Measurements from ENCODE around the gene LRMDA. TPM values are rescaled to one million over a fixed set of nuclear protein-coding genes. Genes with fewer than 3 reads are reported as not detected.

Gene LRMDA
- total RNA-seq, 3 donors from 2014 or later, result 8.3 to 17.1 (median 11.1) TPM

- no peak for DNase-seq (ENCODE audit: low spot score in 2 of 2)
- H3K27ac ChIP-seq, result no peak overlapping the region
- H3K9me3 ChIP-seq, result peaks cover 9 to 10% of the 10 kb centered on the region in 2 donors
- no peaks in the 10 kb centered on the region for H3K27me3 ChIP-seq
- intact Hi-C loops (cut with DNase I; ENCODE audit: low total_unique reads), result no loop called here
- H3K4me1 ChIP-seq, result peaks cover 3 to 11% of the 10 kb centered on the region in 2 donors
- H3K36me3 ChIP-seq, result no peaks in the 10 kb centered on the region
- H3K4me3 ChIP-seq, result no peak overlapping the region
- no peak for TF ChIP-seq POLR2A (IDR thresholded peaks at IDR 0.05)
Observed at GRCh38 chr10:76036962-76037361, 605.5 kb downstream of the LRMDA start.

GRCh38 chr10:76037531-76038155, 606.2 kb downstream of the LRMDA start:
- Histone ChIP-seq H3K36me3 (no peaks in the 10 kb centered on the region), H3K9me3 (peaks cover 9 to 10% of the 10 kb centered on the region in 2 donors), H3K4me1 (peaks cover 3 to 11% of the 10 kb centered on the region in 2 donors), H3K27ac (no peak overlapping the region), H3K27me3 (no peaks in the 10 kb centered on the region), H3K4me3 (no peak overlapping the region)
- intact Hi-C loops (cut with DNase I; ENCODE audit: low total_unique reads), result no loop called here
- DNase-seq (ENCODE audit: low spot score in 2 of 2), result no peak
- TF ChIP-seq POLR2AphosphoS5 (IDR thresholded peaks at IDR 0.05), result no peak
- no peak for TF ChIP-seq CTCF (IDR thresholded peaks at IDR 0.05)
- TF ChIP-seq POLR2A (IDR thresholded peaks at IDR 0.05), result no peak

- intact Hi-C loops (cut with DNase I; ENCODE audit: low total_unique reads), result no loop called here
- TF ChIP-seq POLR2AphosphoS5 (IDR thresholded peaks at IDR 0.05), result no peak
- no peak for TF ChIP-seq POLR2A (IDR thresholded peaks at IDR 0.05)
- no peak for TF ChIP-seq CTCF (IDR thresholded peaks at IDR 0.05)
Observed at GRCh38 chr10:76038696-76039095, 607.3 kb downstream of the LRMDA start.

GRCh38 chr10:76040107-76040829, 608.8 kb downstream of the LRMDA start:
- intact Hi-C loops (cut with DNase I; ENCODE audit: low total_unique reads), result no loop called here
- no peaks in the 10 kb centered on the region for H3K36me3 ChIP-seq
- no peak overlapping the region for H3K4me3 ChIP-seq
- H3K9me3 ChIP-seq, result peaks cover 9 to 10% of the 10 kb centered on the region in 2 donors
- H3K27ac ChIP-seq, result no peak overlapping the region
- TF ChIP-seq POLR2A (IDR thresholded peaks at IDR 0.05) (no peak), CTCF (IDR thresholded peaks at IDR 0.05) (no peak)
- no peaks in the 10 kb centered on the region for H3K27me3 ChIP-seq
- peaks cover 0 to 3% of the 10 kb centered on the region in 2 donors for H3K4me1 ChIP-seq
- DNase-seq (ENCODE audit: low spot score in 2 of 2), result no peak

More at GRCh38 chr10:76038696-76039095, 607.3 kb downstream of the LRMDA start:
- H3K9me3 ChIP-seq, result peaks cover 9 to 10% of the 10 kb centered on the region in 2 donors
- H3K27me3 ChIP-seq, result no peaks in the 10 kb centered on the region
- H3K27ac ChIP-seq, result no peak overlapping the region
- DNase-seq (ENCODE audit: low spot score in 2 of 2), result no peak
- no peaks in the 10 kb centered on the region for H3K36me3 ChIP-seq
- peaks cover 3 to 9% of the 10 kb centered on the region in 2 donors for H3K4me1 ChIP-seq
- H3K4me3 ChIP-seq, result no peak overlapping the region

- no peaks in the 10 kb centered on the region for H3K27me3 ChIP-seq
- no peak overlapping the region for H3K27ac ChIP-seq
- no peaks in the 10 kb centered on the region for H3K36me3 ChIP-seq
- peaks cover 9 to 10% of the 10 kb centered on the region in 2 donors for H3K9me3 ChIP-seq
- TF ChIP-seq POLR2A (IDR thresholded peaks at IDR 0.05) (no peak), POLR2AphosphoS5 (IDR thresholded peaks at IDR 0.05) (no peak), CTCF (IDR thresholded peaks at IDR 0.05) (no peak)
- intact Hi-C loops (cut with DNase I; ENCODE audit: low total_unique reads), result no loop called here
- no peak for DNase-seq (ENCODE audit: low spot score in 2 of 2)
- no peak overlapping the region for H3K4me3 ChIP-seq
- peaks cover 0 to 3% of the 10 kb centered on the region in 2 donors for H3K4me1 ChIP-seq
Observed at GRCh38 chr10:76040830-76041220, 609.4 kb downstream of the LRMDA start.
